GM10847 (cell line): ENCODE measurements around the gene VPS25.

ENCODE experiments used
- POLR2A ChIP-seq: IDR thresholded peaks from 2 replicates; pipeline ENCODE4 v1.6.1; 2011; ENCODE audit not compliant: insufficient read length; ENCODE audit errors: extremely low read depth

Gene VPS25

DNA sequence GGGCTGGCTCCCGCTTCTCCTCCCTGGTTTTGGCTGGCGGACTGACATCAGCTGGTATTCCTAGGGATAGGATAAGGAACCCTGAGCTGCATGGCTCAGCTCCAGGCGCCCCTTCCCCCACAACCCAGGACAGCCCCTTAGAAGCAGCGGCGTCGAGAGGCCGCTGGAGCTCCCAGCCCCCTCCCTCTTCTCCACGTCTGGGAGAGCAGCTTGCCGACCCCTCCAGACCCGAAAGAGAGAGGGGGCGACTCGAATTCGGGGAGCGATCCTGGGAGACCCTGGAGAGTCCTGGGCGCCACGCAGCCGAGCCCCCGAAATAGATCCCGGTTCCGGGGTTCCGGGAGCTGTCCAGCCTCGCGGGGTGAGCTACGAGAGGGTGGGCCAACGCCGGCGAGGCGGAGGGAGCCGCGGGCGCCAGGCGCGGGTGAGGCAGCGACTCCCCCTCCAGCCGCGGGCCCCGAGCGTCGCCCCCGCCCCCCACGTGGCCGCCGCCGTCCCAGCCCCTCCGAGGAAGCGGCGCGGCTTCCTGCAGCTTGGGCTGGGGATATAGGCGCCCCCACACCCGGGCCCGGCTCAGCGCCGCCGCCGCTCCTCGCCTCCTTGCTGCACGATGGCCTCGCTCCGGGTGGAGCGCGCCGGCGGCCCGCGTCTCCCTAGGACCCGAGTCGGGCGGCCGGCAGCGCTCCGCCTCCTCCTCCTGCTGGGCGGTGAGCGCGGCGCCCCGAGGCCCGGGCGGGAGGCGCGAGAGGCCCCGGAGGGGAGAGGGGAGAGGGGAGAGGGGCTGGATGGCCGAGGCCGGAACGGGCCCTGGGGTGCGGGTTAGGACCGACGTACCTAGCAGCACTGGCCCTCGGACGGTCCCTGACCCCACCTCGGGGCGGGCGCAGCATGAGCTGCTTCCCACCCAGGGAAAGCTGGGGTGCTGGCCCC lies 12.3 kb upstream of the VPS25 start, which contains the start of gene RAMP2:
Gene RAMP2 (plus strand): TSS at position 576 of the 930 bp plus-strand sequence. CDS start 35 bp downstream, at position 611.
- TF ChIP-seq POLR2A = no peak

DNA sequence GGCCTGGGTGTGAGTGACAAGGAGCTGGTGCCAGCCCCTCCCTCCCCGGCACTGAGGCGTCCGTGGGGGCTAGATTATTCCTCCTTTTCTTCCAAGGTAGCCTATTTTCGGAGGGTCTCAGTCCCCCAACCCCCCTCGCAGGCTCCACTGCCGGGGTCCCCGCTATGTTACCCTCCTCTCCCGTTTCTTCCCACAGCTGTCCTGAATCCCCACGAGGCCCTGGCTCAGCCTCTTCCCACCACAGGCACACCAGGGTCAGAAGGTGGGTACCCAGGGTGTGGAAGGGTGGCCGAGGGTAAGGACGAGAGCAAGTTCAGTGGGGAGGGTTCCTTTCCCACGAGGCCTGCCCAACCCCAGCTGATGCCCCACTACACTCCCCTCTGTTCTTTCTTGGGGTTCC lies 11.6 kb upstream of the VPS25 start:
- no peak for TF ChIP-seq POLR2A

GRCh38 chr17:42766124-42766523 lies 7.1 kb upstream of the VPS25 start:
- no peak for TF ChIP-seq POLR2A

- no peak for TF ChIP-seq POLR2A
Observed at GRCh38 chr17:42767512-42767911, 5.7 kb upstream of the VPS25 start.

DNA sequence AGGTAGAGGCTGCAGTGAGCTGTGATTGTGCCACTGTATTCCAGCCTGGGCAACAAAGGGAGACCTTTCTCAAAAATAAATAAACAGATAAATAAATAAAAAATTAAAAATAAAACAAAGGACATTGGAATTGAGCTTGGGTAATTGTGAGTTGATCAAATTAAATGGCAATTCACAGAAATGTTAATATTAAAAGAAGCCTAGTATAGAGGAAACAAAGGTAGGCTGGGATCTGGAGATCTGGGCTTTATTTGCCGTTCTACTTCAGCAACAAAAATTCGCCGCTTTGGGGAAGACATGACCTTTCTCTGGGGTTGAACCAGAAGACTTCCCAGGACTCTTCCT lies 332 bp upstream of the VPS25 start:
- TF ChIP-seq POLR2A = no peak

GRCh38 chr17:42774066-42774745 lies 957 bp downstream of the VPS25 start:
- TF ChIP-seq POLR2A = no peak

- no peak for TF ChIP-seq POLR2A
Observed at GRCh38 chr17:42775534-42776098, 2.4 kb downstream of the VPS25 start.

GRCh38 chr17:42778570-42778969 lies 5.3 kb downstream of the VPS25 start:
- no peak for TF ChIP-seq POLR2A

DNA sequence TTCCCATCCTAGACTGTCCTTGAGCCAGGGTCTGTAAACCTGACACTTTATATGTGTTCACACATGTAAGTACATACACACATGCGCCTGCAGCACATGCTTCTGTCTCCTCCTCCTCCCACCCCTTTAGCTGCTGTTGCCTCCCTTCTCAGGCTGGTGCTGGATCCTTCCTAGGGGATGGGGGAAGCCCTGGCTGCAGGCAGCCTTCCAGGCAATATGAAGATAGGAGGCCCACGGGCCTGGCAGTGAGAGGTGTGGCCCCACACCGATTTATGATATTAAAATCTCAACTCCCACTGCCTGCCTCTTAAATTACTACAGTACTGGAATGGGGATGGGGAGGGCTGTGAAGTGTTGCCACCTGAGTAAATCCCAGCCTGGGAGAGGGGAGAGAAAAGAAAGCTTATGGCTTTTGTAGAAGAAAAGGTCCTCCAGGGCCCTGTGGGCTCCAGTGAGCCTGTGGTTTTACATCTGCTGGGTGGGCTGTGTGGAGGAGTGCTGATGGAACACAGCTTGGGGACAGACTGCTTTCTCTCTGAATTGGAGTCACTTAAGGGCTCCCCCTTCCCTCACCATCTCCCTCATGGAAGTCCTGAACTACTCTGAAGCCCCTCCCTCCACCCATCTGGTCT lies 6.2 kb downstream of the VPS25 start:
- TF ChIP-seq POLR2A = no peak

GRCh38 chr17:42779936-42780850 lies 6.9 kb downstream of the VPS25 start, which contains the start of gene WNK4:
TSS of gene WNK4 (plus strand) at chr17:42780610. CDS start at chr17:42780699, 89 bp downstream.
- TF ChIP-seq POLR2A = no peak

GRCh38 chr17:42780851-42781638 lies 7.8 kb downstream of the VPS25 start:
- no peak for TF ChIP-seq POLR2A

GRCh38 chr17:42781639-42782165 lies 8.5 kb downstream of the VPS25 start:
- TF ChIP-seq POLR2A = no peak

DNA sequence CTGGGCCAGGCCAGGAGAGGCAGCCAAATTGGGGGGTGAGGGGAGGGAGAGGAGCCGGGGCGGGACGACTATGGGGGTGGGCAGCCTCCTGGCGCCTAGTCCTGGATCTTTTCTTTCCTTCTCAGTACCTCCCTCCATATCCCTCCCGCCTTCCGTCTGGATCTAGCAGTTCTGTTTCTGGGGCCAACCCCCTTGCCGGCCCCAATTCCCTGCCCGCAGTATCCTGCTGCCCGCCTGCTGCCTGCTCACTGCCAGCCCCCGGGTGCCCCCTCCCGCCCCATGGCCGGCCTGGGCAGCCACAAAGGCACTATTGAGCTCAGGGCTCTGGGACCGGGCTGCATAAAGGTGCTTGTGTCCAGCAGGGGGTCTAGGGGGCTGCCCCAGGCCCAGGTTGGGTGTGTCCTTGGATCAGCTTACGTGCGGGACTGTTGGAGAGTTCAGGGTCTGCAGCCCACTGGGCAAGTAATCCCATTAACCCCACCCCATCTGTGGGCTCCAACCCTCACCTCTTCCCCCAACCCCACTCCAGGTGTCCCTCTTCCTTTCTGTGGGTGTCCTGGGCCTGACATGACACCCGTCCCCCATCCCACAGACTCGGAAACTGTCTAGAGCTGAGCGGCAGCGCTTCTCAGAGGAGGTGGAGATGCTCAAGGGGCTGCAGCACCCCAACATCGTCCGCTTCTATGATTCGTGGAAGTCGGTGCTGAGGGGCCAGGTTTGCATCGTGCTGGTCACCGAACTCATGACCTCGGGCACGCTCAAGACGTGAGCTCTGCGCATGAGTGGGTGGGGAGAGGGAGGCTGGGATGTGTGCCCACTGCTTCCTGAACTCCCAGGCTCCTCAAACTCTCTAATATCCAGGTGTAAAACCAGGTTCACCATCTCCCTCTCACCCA lies 9.2 kb downstream of the VPS25 start:
- no peak for TF ChIP-seq POLR2A
